Measurements from ENCODE around the gene CMBL.

The CMBL gene

DNA sequence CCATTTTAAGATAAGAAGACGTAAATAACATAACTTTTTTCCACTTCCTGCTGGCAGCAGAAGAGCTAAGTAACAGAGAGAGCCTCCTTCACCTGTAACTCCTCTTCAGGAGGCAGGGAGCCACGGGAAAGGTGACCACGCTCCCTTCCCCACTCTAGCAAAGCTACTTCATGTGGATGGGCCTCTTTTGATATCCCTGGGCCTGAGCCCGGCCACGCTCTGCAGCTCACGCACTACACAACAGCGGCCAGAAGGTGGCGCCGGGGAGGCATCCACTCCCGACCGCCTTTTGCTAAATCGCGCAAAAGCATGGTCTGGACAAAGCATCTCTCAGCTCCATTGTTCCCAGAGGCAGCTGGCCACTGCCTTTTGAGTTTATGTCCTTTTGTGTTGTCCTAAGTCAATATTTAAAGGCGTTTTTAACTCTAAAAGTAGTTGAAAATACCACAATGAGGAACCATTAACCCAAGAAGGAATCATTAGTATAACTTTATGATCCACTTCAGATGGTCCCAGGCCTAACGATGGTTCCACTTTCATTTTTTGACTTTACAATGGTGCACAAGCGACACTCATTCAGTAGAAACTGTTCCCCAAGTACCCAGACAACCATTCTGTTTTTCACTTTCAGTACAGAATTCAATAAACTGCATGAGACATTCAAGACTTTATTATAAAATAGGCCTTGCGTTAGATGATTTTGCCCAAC is 23.6 kb downstream of the CMBL start:
- Histone ChIP-seq H2BK5ac (ENCODE audit: low read depth, low read length, poor library complexity) (no peak overlapping the region), H3K9ac (ENCODE audit: low read length) (no peak overlapping the region), H3K36me3 (ENCODE audit: control insufficient read depth in 1 of 2, insufficient read depth in 2 of 2, low read length in 2 of 2) (no peaks in the 10 kb centered on the region), H3K14ac (ENCODE audit: low read length) (no peak overlapping the region), H3K23ac (ENCODE audit: low read length) (no peak overlapping the region), H3K27ac (ENCODE audit: low read depth, low read length) (no peak overlapping the region), H2BK12ac (ENCODE audit: low read length) (no peak overlapping the region), H2BK120ac (ENCODE audit: insufficient read depth, low read length, poor library complexity) (no peak overlapping the region), H2AK5ac (ENCODE audit: low read length) (no peak overlapping the region), H3K27me3 (ENCODE audit: insufficient read depth, low read length) (no peaks in the 10 kb centered on the region), H4K8ac (ENCODE audit: low read depth, low read length) (no peak overlapping the region), H3K4me1 (ENCODE audit: control insufficient read depth in 1 of 2, insufficient read depth in 2 of 2, low read length in 2 of 2) (no peaks in the 10 kb centered on the region), H3K18ac (ENCODE audit: low read length) (no peak overlapping the region), H3K79me2 (ENCODE audit: control insufficient read depth, insufficient read depth, low read length, poor library complexity) (no peaks in the 10 kb centered on the region), H3K9me3 (ENCODE audit: insufficient read depth, low read depth, low read length) (no peaks in the 10 kb centered on the region), H3K4ac (ENCODE audit: low read depth, low read length) (no peak overlapping the region), H2AFZ (ENCODE audit: insufficient read depth, low read length, poor library complexity) (peak overlapping the region; percentile 37), H4K12ac (ENCODE audit: low read depth, low read length) (no peak overlapping the region), H3K79me1 (ENCODE audit: low read length) (no peaks in the 10 kb centered on the region), H4K91ac (ENCODE audit: low read depth, low read length) (no peak overlapping the region), H3K4me2 (ENCODE audit: low read length) (no peak overlapping the region), H3K4me3 (ENCODE audit: low read depth, low read length) (no peak overlapping the region)
- WGBS (ENCODE audit: extremely low coverage, insufficient coverage, insufficient read length) = no CpG with 5 or more reads among the region's 17 CpGs
- DNase-seq = peak; percentile 57 to 86

DNA sequence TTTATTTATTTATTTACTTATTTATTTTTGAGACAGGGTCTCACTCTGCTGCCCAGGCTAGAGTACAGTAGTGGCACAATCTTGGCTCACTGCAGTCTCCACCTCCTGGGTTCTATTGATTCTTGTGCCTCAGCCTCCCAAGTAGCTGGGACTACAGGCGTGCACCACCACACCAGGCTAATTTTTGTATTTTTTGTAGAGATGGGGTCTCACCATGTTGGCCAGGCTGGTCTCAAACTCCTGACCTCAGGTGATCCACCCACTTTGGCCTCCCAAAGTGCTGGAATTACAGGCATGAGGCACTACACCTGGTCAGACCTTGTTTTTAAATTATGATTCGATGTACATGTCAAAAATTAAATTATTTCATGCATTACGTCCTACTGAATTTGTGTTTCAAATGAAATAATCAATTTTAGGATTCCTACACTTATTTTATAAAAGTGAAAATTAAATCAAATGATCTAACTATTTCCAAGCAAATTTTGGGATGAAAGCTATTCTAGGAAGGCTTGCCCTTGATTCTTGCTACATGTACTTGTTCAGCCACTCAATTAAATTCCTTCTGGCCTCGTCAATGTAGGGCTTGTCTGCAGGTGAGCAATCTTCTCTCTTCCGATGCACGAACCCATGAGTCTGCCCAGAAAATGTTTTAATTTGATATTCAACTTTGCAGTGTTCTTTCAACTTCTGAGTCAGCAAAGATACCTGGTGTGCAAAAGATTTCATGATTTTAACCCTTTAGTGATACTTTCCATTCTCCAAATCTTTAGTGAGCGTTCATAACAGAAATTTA is 27.6 kb downstream of the CMBL start:
- H3K79me1 ChIP-seq (ENCODE audit: low read length) = no peaks in the 10 kb centered on the region
- H3K4ac ChIP-seq (ENCODE audit: low read depth, low read length) = no peak overlapping the region
- H3K36me3 ChIP-seq (ENCODE audit: control insufficient read depth in 1 of 2, insufficient read depth in 2 of 2, low read length in 2 of 2) = no peaks in the 10 kb centered on the region
- no peaks in the 10 kb centered on the region for H3K9me3 ChIP-seq (ENCODE audit: insufficient read depth, low read depth, low read length)
- H3K18ac ChIP-seq (ENCODE audit: low read length) = no peak overlapping the region
- H4K91ac ChIP-seq (ENCODE audit: low read depth, low read length) = no peak overlapping the region
- H4K8ac ChIP-seq (ENCODE audit: low read depth, low read length) = no peak overlapping the region
- H2BK5ac ChIP-seq (ENCODE audit: low read depth, low read length, poor library complexity) = no peak overlapping the region
- DNase-seq = no peak
- no CpG with 5 or more reads among the region's 7 CpGs for WGBS (ENCODE audit: extremely low coverage, insufficient coverage, insufficient read length)
- H2BK120ac ChIP-seq (ENCODE audit: insufficient read depth, low read length, poor library complexity) = no peak overlapping the region
- H3K4me2 ChIP-seq (ENCODE audit: low read length) = no peak overlapping the region
- H3K23ac ChIP-seq (ENCODE audit: low read length) = no peak overlapping the region
- H3K27ac ChIP-seq (ENCODE audit: low read depth, low read length) = no peak overlapping the region
- no peaks in the 10 kb centered on the region for H3K4me1 ChIP-seq (ENCODE audit: control insufficient read depth in 1 of 2, insufficient read depth in 2 of 2, low read length in 2 of 2)
- H3K79me2 ChIP-seq (ENCODE audit: control insufficient read depth, insufficient read depth, low read length, poor library complexity) = no peaks in the 10 kb centered on the region
- no peak overlapping the region for H2AFZ ChIP-seq (ENCODE audit: insufficient read depth, low read length, poor library complexity)
- no peaks in the 10 kb centered on the region for H3K27me3 ChIP-seq (ENCODE audit: insufficient read depth, low read length)
- H3K9ac ChIP-seq (ENCODE audit: low read length) = no peak overlapping the region
- no peak overlapping the region for H2BK12ac ChIP-seq (ENCODE audit: low read length)
- H4K12ac ChIP-seq (ENCODE audit: low read depth, low read length) = no peak overlapping the region
- H2AK5ac ChIP-seq (ENCODE audit: low read length) = no peak overlapping the region
- H3K14ac ChIP-seq (ENCODE audit: low read length) = no peak overlapping the region
- no peak overlapping the region for H3K4me3 ChIP-seq (ENCODE audit: low read depth, low read length)

DNA sequence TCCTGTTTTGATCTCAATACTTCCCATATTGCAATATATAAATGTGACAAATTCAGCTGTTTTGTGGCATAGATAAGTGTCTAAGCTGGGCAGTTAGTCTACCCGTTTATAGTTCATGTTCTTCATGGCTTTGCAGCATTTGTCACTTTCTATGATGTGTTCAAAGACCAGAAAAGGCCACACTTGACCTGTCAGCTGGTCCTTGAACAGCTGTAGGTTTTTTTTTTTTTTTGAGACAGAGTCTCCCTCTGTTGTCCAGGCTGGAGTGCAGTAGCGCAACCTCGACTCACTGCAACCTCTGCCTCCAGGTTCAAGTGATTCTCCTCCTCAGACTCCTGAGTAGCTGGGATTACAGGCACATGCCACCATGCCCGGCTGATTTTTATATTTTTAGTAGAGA is 28.4 kb downstream of the CMBL start:
- Histone ChIP-seq H3K79me2 (ENCODE audit: control insufficient read depth, insufficient read depth, low read length, poor library complexity) (no peaks in the 10 kb centered on the region), H3K4me2 (ENCODE audit: low read length) (no peak overlapping the region), H3K36me3 (ENCODE audit: control insufficient read depth in 1 of 2, insufficient read depth in 2 of 2, low read length in 2 of 2) (no peaks in the 10 kb centered on the region), H2AK5ac (ENCODE audit: low read length) (no peak overlapping the region), H3K4me1 (ENCODE audit: control insufficient read depth in 1 of 2, insufficient read depth in 2 of 2, low read length in 2 of 2) (no peaks in the 10 kb centered on the region), H3K27ac (ENCODE audit: low read depth, low read length) (no peak overlapping the region), H3K14ac (ENCODE audit: low read length) (no peak overlapping the region), H3K9me3 (ENCODE audit: insufficient read depth, low read depth, low read length) (no peaks in the 10 kb centered on the region), H3K18ac (ENCODE audit: low read length) (no peak overlapping the region), H2AFZ (ENCODE audit: insufficient read depth, low read length, poor library complexity) (no peak overlapping the region), H4K12ac (ENCODE audit: low read depth, low read length) (no peak overlapping the region), H2BK120ac (ENCODE audit: insufficient read depth, low read length, poor library complexity) (no peak overlapping the region), H3K4me3 (ENCODE audit: low read depth, low read length) (no peak overlapping the region), H4K91ac (ENCODE audit: low read depth, low read length) (no peak overlapping the region), H3K4ac (ENCODE audit: low read depth, low read length) (no peak overlapping the region), H2BK5ac (ENCODE audit: low read depth, low read length, poor library complexity) (no peak overlapping the region), H3K27me3 (ENCODE audit: insufficient read depth, low read length) (no peaks in the 10 kb centered on the region), H4K8ac (ENCODE audit: low read depth, low read length) (no peak overlapping the region), H3K9ac (ENCODE audit: low read length) (no peak overlapping the region), H2BK12ac (ENCODE audit: low read length) (no peak overlapping the region), H3K23ac (ENCODE audit: low read length) (no peak overlapping the region), H3K79me1 (ENCODE audit: low read length) (no peaks in the 10 kb centered on the region)
- DNase-seq = no peak
- no CpG with 5 or more reads among the region's 4 CpGs for WGBS (ENCODE audit: extremely low coverage, insufficient coverage, insufficient read length)

DNA sequence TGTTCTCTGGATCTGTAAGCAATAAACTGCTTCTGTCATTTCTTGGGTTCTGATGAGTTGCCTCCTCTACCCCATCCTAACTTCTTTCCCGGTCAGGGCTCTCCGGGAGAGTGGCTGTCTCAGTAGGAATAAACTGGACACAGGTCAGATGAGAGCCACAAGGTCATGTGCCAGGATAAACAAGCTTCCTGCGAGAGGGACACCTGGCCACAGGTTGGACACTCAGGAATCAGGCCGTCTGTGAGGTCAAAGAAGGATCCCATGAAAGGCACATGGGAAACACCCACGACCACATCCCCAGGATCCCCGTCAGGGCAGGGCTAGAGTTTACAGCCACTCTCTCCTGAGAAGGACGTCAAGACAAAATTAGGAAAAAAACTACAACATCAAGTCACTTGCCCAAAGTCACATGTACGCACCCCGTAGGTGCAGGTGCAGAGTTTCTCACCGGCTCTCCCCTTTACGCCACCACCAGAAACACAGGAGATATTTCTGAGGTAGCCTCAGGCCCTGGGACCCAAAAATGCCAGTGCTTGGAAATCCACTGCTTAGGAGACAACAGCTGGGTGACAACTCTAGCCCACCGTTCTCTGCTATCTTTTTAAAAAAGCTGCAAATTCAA is 28.9 kb downstream of the CMBL start:
- Histone ChIP-seq H3K27ac (ENCODE audit: low read depth, low read length) (no peak overlapping the region), H3K4me1 (ENCODE audit: control insufficient read depth in 1 of 2, insufficient read depth in 2 of 2, low read length in 2 of 2) (no peaks in the 10 kb centered on the region), H3K4me3 (ENCODE audit: low read depth, low read length) (no peak overlapping the region), H2BK12ac (ENCODE audit: low read length) (no peak overlapping the region), H4K91ac (ENCODE audit: low read depth, low read length) (no peak overlapping the region), H3K14ac (ENCODE audit: low read length) (no peak overlapping the region), H3K27me3 (ENCODE audit: insufficient read depth, low read length) (no peaks in the 10 kb centered on the region), H3K79me2 (ENCODE audit: control insufficient read depth, insufficient read depth, low read length, poor library complexity) (no peaks in the 10 kb centered on the region), H3K9ac (ENCODE audit: low read length) (no peak overlapping the region), H3K9me3 (ENCODE audit: insufficient read depth, low read depth, low read length) (no peaks in the 10 kb centered on the region), H3K23ac (ENCODE audit: low read length) (no peak overlapping the region), H2BK120ac (ENCODE audit: insufficient read depth, low read length, poor library complexity) (no peak overlapping the region), H3K79me1 (ENCODE audit: low read length) (no peaks in the 10 kb centered on the region), H3K4me2 (ENCODE audit: low read length) (no peak overlapping the region), H2BK5ac (ENCODE audit: low read depth, low read length, poor library complexity) (no peak overlapping the region), H3K18ac (ENCODE audit: low read length) (no peak overlapping the region), H3K36me3 (ENCODE audit: control insufficient read depth in 1 of 2, insufficient read depth in 2 of 2, low read length in 2 of 2) (no peaks in the 10 kb centered on the region), H3K4ac (ENCODE audit: low read depth, low read length) (no peak overlapping the region), H4K12ac (ENCODE audit: low read depth, low read length) (no peak overlapping the region), H4K8ac (ENCODE audit: low read depth, low read length) (no peak overlapping the region), H2AK5ac (ENCODE audit: low read length) (no peak overlapping the region), H2AFZ (ENCODE audit: insufficient read depth, low read length, poor library complexity) (no peak overlapping the region)
- no CpG with 5 or more reads among the region's 12 CpGs for WGBS (ENCODE audit: extremely low coverage, insufficient coverage, insufficient read length)
- DNase-seq = no peak

All from trophoblast cell (in vitro differentiated cells and primary cell).